ENCODE measurements around the gene PDE4A. TPM values are rescaled to one million over a fixed set of nuclear protein-coding genes. Genes with fewer than 3 reads are reported as not detected.

PDE4A gene
- total RNA-seq, 1 donor = 7.0 TPM

GRCh38 chr19:10430505-10431253 lies 10.3 kb downstream of the PDE4A start:
- TF ChIP-seq, protein P1, sequence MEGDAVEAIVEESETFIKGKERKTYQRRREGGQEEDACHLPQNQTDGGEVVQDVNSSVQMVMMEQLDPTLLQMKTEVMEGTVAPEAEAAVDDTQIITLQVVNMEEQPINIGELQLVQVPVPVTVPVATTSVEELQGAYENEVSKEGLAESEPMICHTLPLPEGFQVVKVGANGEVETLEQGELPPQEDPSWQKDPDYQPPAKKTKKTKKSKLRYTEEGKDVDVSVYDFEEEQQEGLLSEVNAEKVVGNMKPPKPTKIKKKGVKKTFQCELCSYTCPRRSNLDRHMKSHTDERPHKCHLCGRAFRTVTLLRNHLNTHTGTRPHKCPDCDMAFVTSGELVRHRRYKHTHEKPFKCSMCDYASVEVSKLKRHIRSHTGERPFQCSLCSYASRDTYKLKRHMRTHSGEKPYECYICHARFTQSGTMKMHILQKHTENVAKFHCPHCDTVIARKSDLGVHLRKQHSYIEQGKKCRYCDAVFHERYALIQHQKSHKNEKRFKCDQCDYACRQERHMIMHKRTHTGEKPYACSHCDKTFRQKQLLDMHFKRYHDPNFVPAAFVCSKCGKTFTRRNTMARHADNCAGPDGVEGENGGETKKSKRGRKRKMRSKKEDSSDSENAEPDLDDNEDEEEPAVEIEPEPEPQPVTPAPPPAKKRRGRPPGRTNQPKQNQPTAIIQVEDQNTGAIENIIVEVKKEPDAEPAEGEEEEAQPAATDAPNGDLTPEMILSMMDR (IDR thresholded peaks at IDR 0.05; ENCODE audit: insufficient read depth, low read length) = no peak
- H3K4me3 ChIP-seq (ENCODE audit: low read depth, low read length) = peak overlapping the region; percentile 76
- peak; percentile 43 for DNase-seq (ENCODE audit: low read depth)

DNA sequence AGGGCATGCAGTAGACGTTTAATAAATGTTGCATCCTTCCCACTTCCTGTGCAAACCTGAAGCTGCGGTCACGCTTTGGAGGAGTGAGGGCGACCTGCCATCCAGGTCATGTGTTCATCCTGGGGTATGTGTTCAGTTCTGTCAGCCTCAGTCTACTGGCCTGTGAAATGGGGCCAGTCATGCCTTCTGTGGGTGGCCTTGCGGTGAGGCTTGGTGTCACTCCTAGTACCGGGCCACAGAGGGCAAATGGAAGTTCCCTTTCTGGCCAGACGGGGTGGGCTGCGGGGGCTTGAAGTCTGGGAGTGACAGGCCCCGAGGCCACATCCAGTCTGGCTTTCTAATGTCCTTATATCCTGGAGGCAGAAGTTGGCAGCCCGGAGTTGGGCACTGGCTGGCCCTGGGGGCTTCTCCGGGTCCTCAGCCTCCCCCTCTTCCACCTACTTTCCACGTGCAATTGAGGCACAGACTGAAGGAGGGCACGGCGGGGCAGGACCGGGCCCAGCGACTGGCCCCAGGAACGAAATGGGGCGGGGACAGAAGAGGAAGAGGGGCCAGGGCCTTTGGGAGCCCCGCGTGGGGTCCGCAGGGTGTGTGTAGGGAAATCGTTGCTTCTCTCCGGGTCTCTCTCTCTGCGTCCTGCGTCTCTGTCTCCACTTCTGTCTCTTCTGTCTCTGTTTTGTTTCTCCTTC lies 11.1 kb downstream of the PDE4A start:
- H3K4me3 ChIP-seq (ENCODE audit: low read depth, low read length) = peak overlapping the region; percentile 76
- DNase-seq (ENCODE audit: low read depth) = peak; percentile 22
- TF ChIP-seq, protein P1 (IDR thresholded peaks at IDR 0.05; ENCODE audit: insufficient read depth, low read length) = no peak

GRCh38 chr19:10431943-10432735 lies 11.8 kb downstream of the PDE4A start:
- TF ChIP-seq, protein P1 (IDR thresholded peaks at IDR 0.05; ENCODE audit: insufficient read depth, low read length) = no peak
- H3K4me3 ChIP-seq (ENCODE audit: low read depth, low read length) = peak overlapping the region; percentile 76
- peak; percentile 27 for DNase-seq (ENCODE audit: low read depth)

DNA sequence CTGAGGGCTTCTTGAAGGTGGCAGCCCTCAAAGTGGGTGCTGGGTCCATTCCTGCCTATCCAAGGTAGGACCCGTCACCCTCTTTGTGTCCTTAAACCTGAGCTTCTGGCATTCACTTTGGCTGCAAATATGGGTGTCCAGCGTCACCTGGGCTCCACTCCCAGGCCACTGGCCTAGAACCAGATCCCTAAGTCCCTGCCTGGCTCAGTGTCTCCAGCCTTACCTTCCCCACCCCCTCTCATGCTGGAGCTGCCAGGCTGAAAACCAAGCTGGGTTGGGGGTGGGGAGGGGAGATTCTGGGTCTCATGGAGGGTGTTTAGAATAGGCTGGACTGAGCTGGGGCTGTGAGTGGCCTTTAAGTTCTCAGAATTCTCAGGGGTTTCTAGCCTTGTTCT lies 12.4 kb downstream of the PDE4A start:
- peak overlapping the region; percentile 76 for H3K4me3 ChIP-seq (ENCODE audit: low read depth, low read length)
- TF ChIP-seq, protein P1 (IDR thresholded peaks at IDR 0.05; ENCODE audit: insufficient read depth, low read length) = no peak
- DNase-seq (ENCODE audit: low read depth) = no peak

GRCh38 chr19:10433131-10433536 lies 12.8 kb downstream of the PDE4A start:
- no peak overlapping the region for H3K4me3 ChIP-seq (ENCODE audit: low read depth, low read length)
- no peak for DNase-seq (ENCODE audit: low read depth)
- TF ChIP-seq, protein P1 (IDR thresholded peaks at IDR 0.05; ENCODE audit: insufficient read depth, low read length) = no peak

DNA sequence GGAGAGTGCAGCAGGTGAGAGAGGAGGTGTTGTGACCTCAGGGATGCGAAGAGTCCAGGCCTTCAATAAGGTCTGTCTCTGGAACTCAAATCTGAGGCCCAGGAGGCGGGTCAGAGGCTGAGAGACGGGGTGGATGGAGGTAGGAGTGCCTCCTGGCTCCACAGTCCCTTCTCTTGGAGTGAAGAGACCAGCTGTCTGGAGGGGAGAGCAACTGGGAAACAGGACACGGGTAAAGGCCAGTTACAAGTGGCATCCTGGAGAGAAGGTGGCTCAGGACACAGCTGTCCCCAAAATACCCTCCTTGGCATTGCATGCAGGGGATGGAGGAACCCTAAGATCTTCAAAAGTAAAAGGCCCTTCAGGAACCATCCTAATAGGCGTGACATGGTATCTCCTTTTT lies 19.2 kb downstream of the PDE4A start:
- no peak for DNase-seq (ENCODE audit: low read depth)
- H3K4me3 ChIP-seq (ENCODE audit: low read depth, low read length) = no peak overlapping the region
- TF ChIP-seq, protein P1 (IDR thresholded peaks at IDR 0.05; ENCODE audit: insufficient read depth, low read length) = no peak

Data from fibroblast of the aortic adventitia (primary cell).